NCI-H2196 treated with DMSO at 0.1 percent for 48 hours (cell line): ENCODE measurements around the gene NCKAP5.

Experiments used
- DNase-seq: peaks from one replicate; lab custom pipeline; 2025; ENCODE audit not compliant: unreplicated experiment; lab: John Stamatoyannopoulos, UW

NCKAP5 gene

DNA sequence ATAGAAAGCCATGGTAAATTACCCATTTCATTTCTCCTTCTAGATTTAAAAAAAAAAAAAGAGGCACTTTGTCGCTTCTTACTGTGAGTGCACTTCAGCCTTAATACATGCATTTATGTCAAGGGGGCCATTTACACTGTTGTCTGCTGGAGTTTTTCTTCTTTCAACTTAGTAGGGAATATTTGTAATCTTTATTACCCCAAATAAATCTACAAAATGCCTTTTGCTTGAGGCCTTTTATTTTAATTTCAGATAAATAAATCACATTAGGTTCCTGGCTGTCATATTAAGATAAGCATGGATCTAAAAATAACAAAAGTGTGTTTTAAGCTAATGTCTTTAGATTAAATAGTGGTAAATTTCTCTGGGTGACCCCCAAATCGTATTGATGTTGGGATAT, 276.0 kb downstream of the NCKAP5 start:
- DNase-seq = no peak

DNA sequence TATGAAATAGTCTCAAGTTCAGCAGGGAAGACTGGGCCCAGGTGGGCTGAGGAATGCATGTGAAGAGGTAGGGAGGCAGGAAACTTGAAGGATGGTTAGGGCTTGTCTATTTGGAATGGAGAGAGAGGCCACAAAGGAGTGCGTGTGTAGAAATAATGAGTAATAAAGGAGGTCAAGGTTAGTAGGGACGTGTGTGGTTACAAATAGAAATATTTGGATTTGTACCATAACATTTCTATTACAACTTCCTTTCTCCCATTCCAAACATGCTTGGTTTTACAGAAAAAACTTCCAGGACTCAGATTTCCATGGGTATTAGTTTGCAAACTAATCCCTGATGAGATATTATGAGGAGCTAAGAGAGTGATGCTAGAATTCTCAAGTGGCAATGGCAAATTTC, 280.6 kb downstream of the NCKAP5 start:
- DNase-seq = no peak

DNA sequence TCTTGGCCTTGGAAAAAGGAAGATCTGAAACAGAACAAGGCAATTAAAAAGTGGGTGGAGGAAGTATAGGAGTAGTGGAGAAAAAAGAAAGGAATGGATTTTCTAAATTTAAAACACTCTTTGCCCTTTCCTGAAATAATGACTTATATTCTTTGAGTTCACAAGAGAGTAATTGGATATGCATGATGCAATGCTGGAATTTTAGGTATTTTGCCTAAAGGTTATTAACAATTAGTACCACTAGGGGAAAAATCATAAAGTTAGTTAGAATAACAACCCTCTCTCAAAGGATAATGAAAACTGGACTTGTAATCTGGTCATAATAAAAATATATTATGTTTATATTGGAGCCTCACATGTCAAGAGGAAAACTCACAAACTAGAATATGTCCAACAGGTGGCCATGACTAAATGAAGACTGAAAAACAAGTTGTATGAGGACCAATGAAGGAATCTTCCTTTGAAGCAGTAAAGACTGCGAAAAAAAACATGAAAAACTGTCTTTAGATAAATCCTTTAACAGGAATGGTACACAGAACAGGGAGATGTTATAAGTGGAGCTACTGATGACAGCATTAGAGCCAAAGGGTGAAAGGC, 281.8 kb downstream of the NCKAP5 start:
- no peak for DNase-seq

DNA sequence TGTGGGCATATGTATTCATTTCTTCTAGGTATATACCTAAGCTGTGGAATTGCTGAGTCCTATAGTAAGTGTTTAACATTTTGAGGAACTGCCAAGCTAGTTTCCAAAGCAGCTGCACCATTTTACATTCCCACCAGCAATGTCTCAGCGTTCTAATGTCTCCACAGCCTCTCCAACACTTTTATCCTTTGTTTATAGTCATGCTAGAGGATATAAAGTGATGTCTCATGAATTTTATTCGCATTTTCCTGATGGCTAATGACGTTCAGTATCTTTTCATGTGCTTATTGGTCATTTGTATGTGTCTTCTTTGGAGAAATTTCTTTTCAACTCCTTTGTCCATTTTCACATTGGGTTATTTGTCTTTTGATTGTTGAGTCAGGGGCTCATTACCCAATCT, 295.2 kb downstream of the NCKAP5 start:
- no peak for DNase-seq

DNA sequence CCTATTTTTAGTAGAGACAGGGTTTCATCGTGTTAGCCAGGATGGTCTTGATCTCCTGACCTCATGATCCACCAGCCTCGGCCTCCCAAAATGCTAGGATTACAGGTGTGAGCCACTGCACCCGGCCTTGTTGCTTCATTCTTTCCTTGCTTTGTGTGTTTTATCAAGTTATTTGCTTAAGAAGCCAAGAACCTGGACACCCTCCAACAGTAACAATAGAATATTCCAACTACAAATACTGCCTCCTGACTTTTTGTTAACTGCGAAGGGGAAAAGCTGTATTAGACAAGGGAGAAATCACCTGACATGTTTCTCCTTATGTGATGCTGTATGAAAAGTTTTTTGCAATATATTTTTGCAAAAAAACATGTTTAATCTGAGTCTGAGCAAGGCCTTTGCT, 297.2 kb downstream of the NCKAP5 start:
- no peak for DNase-seq

DNA sequence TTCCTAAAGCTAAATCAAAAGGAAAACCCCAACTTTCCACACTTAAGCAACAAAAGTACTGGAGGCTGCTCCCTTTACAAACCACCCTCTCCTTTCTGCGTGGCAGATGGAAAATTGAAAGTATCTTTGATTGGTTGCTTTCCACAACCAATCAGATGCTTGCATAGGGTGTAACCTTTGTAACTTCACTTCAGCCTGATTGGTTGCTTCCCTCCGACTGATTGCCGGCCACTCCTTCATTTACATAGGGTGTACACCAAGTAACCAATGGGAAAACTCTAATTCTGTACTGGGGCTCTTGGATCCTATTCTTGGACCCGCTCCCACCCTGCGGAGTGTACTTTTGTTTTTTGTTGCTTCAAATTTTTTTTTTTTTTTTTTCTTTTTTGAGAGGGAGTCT, 297.7 kb downstream of the NCKAP5 start:
- no peak for DNase-seq

DNA sequence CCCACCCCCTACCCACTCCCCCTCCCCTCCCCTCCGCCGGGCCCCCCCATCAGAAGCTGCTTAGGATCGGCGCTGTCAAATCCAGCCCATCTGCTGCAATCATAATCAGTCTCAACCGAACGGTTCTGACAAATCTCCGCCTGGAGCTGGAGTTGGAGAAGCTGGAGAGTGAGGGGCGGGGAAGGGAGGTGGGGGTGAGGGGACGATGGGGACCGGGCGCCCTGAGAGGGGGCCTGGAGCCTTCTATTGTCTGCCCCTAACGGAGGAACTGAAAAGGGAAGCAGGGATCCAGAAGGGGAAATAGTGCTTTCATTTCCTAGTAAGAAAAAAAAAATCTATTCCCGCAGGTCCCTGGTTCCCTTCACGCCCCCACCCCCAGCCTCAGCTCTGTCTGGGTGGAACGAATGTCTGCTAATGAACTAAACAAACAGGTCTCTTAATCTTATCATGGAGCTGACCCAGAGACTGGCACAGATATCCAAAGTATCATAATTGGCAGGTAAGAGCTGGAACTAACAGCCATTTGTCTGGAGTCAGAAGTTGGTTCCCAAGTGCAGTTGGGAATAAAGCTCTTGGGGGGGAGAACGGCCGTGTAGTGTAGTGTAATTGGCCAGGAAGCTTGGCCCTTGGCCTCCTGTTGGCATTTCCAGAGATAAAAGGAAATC, 301.2 kb downstream of the NCKAP5 start:
- no peak for DNase-seq

DNA sequence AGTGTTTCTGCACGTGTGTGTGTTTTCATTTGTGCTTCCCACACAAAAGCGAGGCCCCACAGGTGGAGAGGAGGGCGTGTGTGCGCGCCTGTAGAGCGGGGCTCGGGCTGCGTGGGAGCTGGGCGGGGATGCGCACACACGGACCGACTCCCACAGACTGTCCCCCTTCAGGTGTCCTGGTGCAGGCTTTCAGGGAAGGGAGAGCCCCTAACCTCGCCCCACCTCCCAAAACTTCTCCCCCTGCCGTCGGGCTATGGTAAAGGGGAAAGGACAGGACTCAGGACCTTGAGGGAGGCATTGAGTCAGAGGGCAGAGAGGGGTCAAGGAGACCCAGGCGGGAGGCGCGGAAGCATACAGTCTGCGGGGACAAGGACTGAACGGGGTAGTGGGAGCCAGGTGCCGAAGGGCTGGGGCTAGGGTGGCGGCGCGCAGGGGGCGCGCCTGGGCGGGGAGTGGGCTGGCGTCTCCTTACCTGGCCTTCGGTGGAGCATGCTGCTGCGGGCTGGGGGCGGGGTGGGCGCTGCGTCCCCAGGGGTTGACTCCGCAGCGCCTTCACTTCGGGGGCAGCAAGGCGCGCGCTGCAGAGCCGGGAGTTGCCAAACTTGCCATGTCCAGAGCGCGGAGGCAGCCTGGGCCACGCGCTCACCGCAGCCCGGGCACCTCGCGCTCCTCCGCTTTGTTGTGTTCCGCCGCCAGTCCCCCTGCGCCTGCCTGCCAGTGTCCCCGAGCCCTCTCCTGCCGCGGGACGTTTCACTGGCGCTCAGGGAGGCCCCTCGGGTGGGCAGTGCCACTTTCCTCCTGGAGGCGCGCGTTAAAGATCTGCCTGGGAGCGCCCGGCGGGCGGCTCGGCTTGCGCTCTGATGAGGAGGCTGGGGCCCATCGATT, 302.0 kb downstream of the NCKAP5 start:
- DNase-seq = no peak

DNA sequence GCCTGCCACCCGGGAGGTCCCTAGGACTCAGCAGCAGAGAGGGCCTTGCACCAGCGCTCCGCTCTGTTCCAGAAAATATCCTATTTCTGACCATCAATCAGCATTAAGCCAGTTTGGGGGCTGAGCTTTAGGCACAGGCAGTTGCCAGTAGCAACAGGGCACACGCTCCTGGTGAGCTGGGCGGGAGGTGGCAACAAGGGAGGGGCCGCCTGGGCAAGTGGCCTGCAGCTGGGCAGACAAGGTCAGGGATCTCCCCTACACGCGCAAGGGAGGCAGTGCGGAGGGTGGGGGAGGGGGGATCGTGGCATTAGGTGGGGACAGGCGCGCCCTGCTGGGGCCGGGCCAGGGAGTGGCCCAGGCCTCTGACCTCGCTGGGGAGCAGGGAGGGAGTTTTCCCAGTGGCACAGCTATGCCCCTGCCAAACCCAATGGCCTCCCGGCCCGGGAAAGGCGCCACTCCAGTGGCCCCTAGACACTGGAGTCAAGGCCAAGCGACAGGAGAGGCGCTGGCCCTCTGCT, 302.8 kb downstream of the NCKAP5 start:
- DNase-seq = no peak

DNA sequence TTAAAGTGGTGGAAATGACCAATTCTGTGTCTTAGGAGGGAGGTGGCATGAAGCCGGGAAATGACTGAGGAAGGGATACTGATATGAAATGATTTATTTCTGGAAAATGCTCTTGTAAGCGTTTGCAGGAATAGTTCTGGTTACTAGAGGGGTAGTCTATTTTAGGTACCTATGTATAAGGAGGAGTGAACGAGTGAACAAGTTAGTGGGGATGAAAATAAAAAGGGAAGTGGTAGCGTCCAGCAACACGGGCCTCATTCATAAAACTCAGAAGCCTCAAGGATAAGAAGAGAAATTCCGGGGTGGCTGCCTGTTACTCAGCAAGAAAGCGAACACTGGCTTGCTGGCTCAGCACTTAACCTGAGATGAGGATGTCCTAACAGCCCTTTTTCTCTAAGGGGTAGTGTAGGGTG, 303.3 kb downstream of the NCKAP5 start:
- DNase-seq = no peak

DNA sequence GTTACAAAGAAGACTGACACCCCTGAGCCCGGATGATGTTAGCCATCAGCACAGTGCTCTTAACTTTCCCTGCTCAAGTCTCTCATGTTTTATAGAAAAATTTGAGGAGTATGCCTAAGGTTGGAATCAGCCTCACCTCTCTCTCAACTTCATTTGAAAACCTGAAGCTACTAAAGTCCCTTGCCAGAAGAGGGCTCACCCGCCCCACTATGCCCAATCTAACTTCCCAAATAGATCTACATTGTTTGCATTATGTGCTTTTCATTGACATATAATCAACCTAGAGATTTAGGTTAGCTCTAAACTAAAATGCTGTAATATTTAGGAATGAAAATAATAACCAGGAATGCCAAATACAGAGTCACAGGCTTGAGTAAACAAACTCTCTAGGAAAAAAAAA, 305.4 kb downstream of the NCKAP5 start:
- no peak for DNase-seq

DNA sequence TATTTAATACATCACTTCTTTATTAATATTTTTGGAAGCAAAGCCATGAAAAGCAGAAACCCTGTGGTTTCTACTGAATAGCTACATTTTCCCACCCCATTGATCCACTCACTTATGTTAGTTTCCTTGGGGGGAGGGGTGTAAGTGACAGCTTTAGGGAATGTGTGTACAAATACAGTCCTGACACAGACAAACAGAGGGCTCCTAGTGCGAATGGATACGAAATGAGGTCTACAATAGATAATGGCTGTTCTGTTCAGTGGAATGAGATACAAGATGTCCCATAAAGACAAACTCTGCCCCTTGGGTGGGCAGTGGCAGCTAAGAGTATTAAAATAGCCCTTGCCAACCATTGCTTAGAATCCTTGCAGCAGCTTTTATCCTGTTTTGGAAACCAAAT, 312.9 kb downstream of the NCKAP5 start:
- no peak for DNase-seq

DNA sequence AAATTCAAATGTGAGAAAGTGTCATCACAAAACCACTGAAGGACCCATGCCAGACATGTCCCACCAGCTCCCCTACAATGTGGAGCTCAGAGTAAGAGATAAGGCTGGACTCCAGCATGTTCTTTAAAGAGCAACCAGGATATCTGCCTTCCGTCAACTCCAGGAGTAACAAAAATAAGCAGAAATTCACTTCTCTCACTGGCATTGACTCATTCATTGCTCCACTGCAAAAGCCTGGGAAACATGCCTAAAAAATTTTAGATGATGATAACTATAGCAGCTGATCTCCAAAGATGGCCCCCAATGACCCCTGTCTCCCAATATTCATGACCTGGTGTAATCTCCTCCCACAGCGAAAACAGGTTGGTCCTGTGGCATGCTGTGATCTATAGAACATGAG, 314.5 kb downstream of the NCKAP5 start:
- DNase-seq = no peak

DNA sequence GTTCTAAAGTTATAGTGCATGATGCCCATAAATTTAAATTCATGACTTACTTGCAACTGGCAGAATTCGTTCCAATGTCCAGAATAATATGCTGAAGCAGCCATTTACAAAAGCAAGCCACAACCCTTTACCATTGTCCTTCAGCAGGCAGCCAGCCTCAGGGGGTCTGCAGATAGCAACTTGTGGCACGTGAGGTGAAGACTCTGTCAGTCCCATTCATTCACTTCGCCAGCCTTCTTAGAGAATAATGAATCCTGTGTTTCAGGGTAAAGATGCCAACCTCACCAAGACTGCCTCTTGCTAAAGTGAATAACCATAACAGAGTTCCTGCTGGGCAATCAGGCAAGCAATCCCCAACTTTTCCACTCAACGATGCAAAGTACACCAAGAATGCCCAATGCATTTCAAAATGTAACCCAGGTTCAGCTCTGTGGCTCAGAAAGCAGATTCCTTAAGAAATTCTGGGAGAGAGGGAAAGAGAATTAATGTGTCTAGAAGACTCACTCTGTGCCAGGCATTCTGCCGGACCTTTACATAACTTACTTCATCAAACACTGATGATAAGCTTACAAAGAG, 315.4 kb downstream of the NCKAP5 start:
- DNase-seq = no peak

DNA sequence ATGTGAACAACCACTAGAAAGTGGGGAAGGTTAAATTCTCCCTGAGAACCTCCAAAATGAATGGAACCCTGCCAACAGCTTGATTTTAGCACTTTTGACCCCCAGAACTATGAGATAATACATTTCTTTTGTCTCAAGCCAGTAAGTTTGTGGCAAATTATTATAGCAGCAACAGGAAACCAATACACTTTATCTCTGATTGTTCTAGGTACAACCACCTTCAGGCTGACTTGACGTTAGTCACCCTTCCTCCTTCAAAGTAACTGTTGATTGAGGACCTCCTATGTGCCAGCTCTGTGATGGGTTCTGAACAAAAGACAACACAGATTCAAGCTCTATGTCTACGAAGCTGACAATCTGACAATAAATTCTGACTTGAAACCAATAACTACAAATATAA, 318.9 kb downstream of the NCKAP5 start:
- no peak for DNase-seq

DNA sequence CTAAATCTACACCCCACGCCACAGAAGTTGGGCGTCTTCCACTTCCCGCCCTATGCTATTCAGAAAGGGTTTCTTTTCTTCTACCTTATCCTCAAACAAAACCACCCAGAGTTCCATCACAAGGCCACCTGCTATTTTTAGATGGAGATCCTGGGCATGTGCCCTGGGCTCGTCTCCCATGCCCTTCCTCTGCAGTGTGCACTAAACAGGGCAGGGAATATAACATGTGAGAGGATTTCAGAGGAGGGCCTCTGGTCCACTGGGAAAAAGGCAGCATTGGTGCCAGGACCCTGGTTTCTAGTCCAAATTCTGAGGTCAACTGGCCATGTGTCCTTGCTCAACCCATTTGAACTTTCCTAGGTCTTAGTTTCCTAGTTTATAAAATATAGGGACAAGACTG, 320.0 kb downstream of the NCKAP5 start:
- DNase-seq = no peak

DNA sequence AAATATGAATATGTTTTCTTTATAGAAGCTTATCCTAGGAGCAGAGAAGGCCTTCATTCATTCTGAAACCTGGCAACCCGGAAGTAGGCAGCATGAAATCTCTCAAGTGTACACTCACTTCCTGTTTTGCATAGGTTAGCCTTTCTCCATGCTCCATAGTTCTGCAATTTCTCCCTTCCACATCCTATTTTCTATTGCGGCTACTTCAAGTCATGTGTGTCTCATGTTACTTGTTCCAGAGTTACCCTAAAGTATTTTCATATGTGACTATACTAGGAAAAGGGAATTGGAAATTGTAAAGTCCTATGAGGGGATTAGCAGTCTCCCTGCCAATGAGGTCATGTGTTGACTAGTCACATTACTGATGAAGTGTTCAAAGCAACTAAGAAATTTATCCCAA, 320.6 kb downstream of the NCKAP5 start:
- DNase-seq = no peak

DNA sequence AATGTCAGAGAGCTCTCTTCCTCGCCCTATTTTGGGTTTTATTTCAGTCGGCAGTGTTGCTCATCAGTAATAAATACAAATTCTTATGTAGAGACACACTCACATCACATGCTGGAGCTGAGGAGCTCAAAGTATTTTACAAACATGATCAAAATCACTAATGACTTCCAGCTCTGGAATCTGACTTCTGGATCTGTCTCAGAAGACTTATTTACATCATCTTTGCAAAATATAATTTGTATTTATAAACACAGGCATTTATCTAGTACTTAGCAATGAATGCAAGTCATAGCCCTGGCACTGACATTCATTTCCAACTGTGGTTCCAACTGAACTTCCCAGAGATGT, 327.1 kb downstream of the NCKAP5 start:
- no peak for DNase-seq

DNA sequence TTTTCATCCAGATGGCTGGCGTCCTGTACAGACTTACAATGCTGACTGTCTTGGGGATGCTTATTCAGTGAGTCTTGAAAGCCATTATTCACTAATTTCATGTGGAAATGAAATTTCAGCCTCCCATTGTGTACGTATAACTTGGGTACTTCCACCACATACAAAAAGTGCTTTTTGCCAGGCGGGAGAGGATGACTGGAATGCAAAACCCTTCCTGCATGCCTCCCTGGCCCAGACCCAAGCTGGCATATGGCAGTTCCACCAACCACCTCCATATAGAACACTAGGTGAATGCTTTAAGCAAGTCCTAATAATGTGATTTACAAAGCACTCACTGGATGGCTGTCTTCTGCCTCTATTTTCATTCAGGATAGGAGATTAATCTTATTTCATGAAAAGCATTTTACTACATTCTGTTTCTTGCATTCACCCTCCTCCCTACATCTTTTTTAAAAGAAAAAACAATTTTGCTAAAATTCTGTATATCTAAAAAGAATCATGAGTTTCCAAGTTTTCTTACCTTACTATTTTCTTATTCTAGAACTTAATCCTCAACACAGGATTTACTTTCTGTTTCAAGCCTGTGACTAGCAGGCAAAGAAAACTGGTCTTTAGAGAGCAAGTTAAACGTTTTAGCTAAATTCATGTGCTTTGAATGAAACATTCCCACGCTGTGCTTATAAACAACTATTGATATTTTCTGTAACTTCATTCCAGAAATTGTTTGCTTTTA, 327.6 kb downstream of the NCKAP5 start:
- no peak for DNase-seq

DNA sequence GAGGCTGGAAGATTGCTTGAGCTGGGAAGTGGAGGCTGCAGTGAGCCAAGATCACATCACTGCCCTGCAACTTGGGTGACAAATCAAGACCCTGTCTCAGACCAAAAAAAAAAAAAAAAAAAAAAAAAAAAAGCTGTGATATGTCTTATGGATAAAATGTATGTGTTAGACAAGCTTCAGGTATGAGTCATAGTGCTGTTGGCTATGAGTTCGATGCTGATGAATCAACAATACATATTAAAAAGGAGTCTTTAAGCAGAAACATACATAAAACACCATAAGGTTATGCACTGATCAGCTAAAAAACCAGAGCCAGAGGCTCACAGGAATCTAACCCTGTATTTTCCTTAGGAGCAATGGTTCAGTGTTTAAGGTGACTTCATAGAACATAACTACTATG, 332.3 kb downstream of the NCKAP5 start:
- DNase-seq = no peak

DNA sequence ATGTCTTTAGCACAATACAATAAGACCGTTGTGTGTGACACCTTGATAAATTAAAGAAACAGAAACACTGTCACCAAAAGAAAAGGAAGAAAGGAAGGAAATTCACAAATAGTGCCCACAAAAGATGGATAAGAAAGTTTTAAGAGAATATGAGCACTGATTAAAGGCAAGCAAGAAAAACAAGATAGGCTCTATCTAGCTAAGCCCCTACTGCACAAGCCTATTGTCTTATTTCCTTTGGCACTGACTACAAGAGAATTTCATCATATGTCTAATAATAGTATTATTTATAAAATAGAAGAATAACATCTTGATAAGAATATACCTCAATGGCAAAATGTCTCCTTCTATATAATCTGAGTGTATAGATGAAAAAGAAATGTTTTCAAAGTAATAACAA, 335.7 kb downstream of the NCKAP5 start:
- no peak for DNase-seq
